Prostate gland (tissue), 2 donors: ENCODE measurements around the gene EIF1B. TPM values are rescaled to one million over a fixed set of nuclear protein-coding genes. Genes with fewer than 3 reads are reported as not detected.

Source experiments
- DNase-seq: peaks from one replicate; pipeline ENCODE4 v3.0.0-alpha.2; 2019; ENCODE audit warnings: low spot score
- H3K27ac ChIP-seq, 2 donors: fragments of 200-600 bp; sonication (generic); 2 replicates each; pipeline ENCODE4 v1.5.1; 2017 to 2019
- H3K27me3 ChIP-seq: fragments of 200-600 bp; sonication (generic); replicated peaks from 2 replicates; pipeline ENCODE4 v1.5.1; 2019; ENCODE audit not compliant: insufficient read depth
- H3K36me3 ChIP-seq, 2 donors: fragments of 200-600 bp; sonication (generic); 1 replicate in 1 of 2; 2 replicates in 1 of 2; pipeline versions ENCODE4 v1.5.1 to v1.8.1; 2017 to 2019
- H3K4me1 ChIP-seq: fragments of 200-600 bp; sonication (generic); replicated peaks from 2 replicates; pipeline ENCODE4 v1.5.1; 2019
- H3K4me3 ChIP-seq, 2 donors: fragments of 200-600 bp; sonication (generic); 2 replicates each; pipeline ENCODE4 v1.5.1; 2017 to 2019
- H3K9me3 ChIP-seq: fragments of 200-600 bp; sonication (generic); 2 replicates; pipeline ENCODE4 v1.5.1; 2017
- CTCF ChIP-seq, 4 experiments: fragments of 200-600 bp in 2 of 4; fragments of 450-650 bp in 2 of 4; sonication (generic) in 2 of 4; IDR thresholded peaks; 1 replicate in 3 of 4; 2 replicates in 1 of 4; pipeline ENCODE4 v1.5.1; 2016 to 2019; ENCODE audit warnings: antibody characterized with exemption in 4 of 4, mild to moderate bottlenecking in 2 of 4, moderate library complexity in 2 of 4
- POLR2A ChIP-seq: fragments of 450-650 bp; IDR thresholded peaks from one replicate; pipeline ENCODE4 v1.6.1; 2016; ENCODE audit warnings: antibody characterized with exemption, mild to moderate bottlenecking
- POLR2AphosphoS5 ChIP-seq: sonication (generic); formaldehyde crosslinking; IDR thresholded peaks from one replicate; pipeline ENCODE4 v1.6.1; 2017; ENCODE audit warnings: antibody characterized with exemption
- WGBS: methylation state at CpG from one replicate; pipeline ENCODE4 v1.1.5; 2018; 5-methylcytosine and 5-hydroxymethylcytosine counted together
- intact Hi-C: fragments of 100-400 bp; cut with DNase I; formaldehyde crosslinking; loops from one replicate; pipeline ENCODE4 v1.14.2; 2022
- total RNA-seq, 2 donors: library from RNA; depleted of rRNA; stranded (reverse); fragments of >200 nt; gene quantifications; one replicate each; pipeline ENCODE4 v1.1.0, GENCODE V29; 2016

EIF1B gene
- total RNA-seq, 2 donors from 2014 or later = 26.5 to 29.4 TPM

GRCh38 chr3:40312661-40313226 is 3.2 kb downstream of the EIF1B start:
- no peak for DNase-seq
- H3K27ac ChIP-seq = no peak overlapping the region
- TF ChIP-seq POLR2A (no peak), POLR2AphosphoS5 (no peak), CTCF (IDR thresholded peaks at IDR 0.05) (no peak)
- WGBS = 68% methylated on average over 2 of the region's 2 CpGs
- H3K4me3 ChIP-seq = no peak overlapping the region
- H3K36me3 ChIP-seq = no peaks in the 10 kb centered on the region
- peaks cover 6% of the 10 kb centered on the region for H3K4me1 ChIP-seq
- intact Hi-C loops = no loop called here
- H3K27me3 ChIP-seq = no peaks in the 10 kb centered on the region
- no peaks in the 10 kb centered on the region for H3K9me3 ChIP-seq

- H3K27ac ChIP-seq = no peak overlapping the region
- DNase-seq = no peak
Measured at GRCh38 chr3:40313975-40314860, 4.7 kb downstream of the EIF1B start.

GRCh38 chr3:40317061-40317855 is 7.8 kb downstream of the EIF1B start:
- intact Hi-C loops = loop anchor here (5.0 kb wide), 1 partner anchor 125 kb away; no protein-coding TSS in a partner anchor
- Histone ChIP-seq H3K4me1 (no peaks in the 10 kb centered on the region), H3K27me3 (no peaks in the 10 kb centered on the region), H3K4me3 (no peak overlapping the region), H3K27ac (no peak overlapping the region), H3K9me3 (no peaks in the 10 kb centered on the region), H3K36me3 (no peaks in the 10 kb centered on the region)
- no peak for TF ChIP-seq POLR2A
- TF ChIP-seq CTCF (IDR thresholded peaks at IDR 0.05) = peak; percentile 48 to 84 (median 79)
- TF ChIP-seq POLR2AphosphoS5 = no peak
- WGBS = 17% methylated on average over 6 of the region's 6 CpGs
- peak; percentile 44 for DNase-seq

More at GRCh38 chr3:40313975-40314860, 4.7 kb downstream of the EIF1B start:
- Histone ChIP-seq H3K9me3 (no peaks in the 10 kb centered on the region), H3K36me3 (no peaks in the 10 kb centered on the region), H3K4me1 (peaks cover 6% of the 10 kb centered on the region), H3K27me3 (no peaks in the 10 kb centered on the region), H3K4me3 (no peak overlapping the region)
- 59% methylated on average over 8 of the region's 8 CpGs for WGBS
- TF ChIP-seq POLR2A = no peak
- no peak for TF ChIP-seq POLR2AphosphoS5
- TF ChIP-seq CTCF (IDR thresholded peaks at IDR 0.05) = no peak
- intact Hi-C loops = no loop called here

GRCh38 chr3:40321818-40322217 is 12.3 kb downstream of the EIF1B start:
- intact Hi-C loops = no loop called here
- Histone ChIP-seq H3K27me3 (no peaks in the 10 kb centered on the region), H3K9me3 (no peaks in the 10 kb centered on the region), H3K4me3 (no peak overlapping the region), H3K4me1 (no peaks in the 10 kb centered on the region), H3K36me3 (no peaks in the 10 kb centered on the region), H3K27ac (no peak overlapping the region)
- TF ChIP-seq POLR2A = no peak
- TF ChIP-seq CTCF (IDR thresholded peaks at IDR 0.05) = no peak
- no peak for TF ChIP-seq POLR2AphosphoS5
- WGBS = 89% methylated on average over 2 of the region's 2 CpGs
- DNase-seq = no peak
